GM19099 (cell line): ENCODE measurements around the gene ETV7.

Source experiments
- POLR2A ChIP-seq: IDR thresholded peaks from 3 replicates; pipeline ENCODE4 v1.6.1; 2011; ENCODE audit warnings: low read depth; ENCODE audit not compliant: insufficient read length; ENCODE audit errors: extremely low read depth

ETV7 gene

GRCh38 chr6:36374972-36375371, 12.5 kb downstream of the ETV7 start:
- TF ChIP-seq POLR2A: no peak

- no peak for TF ChIP-seq POLR2A
These were observed 13.3 kb downstream of the ETV7 start for GRCh38 chr6:36374194-36374593.

DNA sequence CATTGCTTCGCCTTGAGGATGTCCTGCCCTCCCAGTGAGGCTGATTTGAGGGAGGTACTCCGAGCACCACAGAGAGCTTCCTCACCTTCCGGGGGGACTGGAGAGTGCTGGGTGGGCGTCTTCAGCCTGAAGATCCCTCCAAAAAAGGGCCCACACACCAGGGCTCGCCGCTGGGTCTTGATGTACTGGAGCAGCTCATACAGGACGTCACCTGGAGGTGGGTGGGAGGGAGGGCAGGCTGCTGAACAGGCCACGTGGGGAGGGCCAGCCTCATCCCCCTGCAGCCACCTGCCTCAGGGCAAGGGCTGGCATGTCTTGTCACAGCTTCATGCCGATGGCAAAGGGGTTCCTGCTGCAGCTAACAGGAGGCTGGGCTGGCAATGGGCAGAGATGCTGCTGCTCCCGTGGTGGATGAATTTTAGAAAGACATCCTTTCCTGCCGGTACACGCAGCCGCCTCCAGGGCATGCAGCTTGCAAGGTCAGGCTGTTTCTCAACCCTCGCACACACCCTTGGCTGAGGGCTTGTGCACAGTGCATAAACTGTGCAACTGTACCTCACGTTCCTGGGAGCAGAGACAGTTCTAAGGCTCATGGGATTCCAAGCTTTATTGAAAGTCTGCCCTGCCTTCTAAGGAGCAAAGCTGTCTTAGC, 14.0 kb downstream of the ETV7 start:
- no peak for TF ChIP-seq POLR2A

GRCh38 chr6:36372088-36372487, 15.4 kb downstream of the ETV7 start:
- no peak for TF ChIP-seq POLR2A

GRCh38 chr6:36371211-36371610, 16.3 kb downstream of the ETV7 start:
- no peak for TF ChIP-seq POLR2A

DNA sequence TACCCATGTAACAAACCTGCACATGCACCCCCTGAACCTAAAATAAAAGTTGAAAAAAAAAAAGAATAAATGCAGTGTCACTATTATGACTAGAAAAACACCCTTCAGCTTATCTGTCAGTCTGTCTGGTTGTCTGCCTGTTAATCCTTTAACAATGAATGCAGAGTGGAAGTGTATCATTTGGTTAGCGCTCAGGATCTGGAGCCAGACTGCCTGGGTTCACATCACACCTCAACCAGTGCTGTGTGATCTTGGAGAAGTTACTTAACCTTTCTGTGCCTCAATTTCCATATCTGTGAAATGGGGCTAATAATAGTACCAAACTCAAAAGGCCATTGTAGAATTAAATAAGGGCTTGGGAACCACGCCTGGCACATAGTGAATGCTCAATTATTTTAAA, 16.8 kb downstream of the ETV7 start:
- TF ChIP-seq POLR2A: no peak

DNA sequence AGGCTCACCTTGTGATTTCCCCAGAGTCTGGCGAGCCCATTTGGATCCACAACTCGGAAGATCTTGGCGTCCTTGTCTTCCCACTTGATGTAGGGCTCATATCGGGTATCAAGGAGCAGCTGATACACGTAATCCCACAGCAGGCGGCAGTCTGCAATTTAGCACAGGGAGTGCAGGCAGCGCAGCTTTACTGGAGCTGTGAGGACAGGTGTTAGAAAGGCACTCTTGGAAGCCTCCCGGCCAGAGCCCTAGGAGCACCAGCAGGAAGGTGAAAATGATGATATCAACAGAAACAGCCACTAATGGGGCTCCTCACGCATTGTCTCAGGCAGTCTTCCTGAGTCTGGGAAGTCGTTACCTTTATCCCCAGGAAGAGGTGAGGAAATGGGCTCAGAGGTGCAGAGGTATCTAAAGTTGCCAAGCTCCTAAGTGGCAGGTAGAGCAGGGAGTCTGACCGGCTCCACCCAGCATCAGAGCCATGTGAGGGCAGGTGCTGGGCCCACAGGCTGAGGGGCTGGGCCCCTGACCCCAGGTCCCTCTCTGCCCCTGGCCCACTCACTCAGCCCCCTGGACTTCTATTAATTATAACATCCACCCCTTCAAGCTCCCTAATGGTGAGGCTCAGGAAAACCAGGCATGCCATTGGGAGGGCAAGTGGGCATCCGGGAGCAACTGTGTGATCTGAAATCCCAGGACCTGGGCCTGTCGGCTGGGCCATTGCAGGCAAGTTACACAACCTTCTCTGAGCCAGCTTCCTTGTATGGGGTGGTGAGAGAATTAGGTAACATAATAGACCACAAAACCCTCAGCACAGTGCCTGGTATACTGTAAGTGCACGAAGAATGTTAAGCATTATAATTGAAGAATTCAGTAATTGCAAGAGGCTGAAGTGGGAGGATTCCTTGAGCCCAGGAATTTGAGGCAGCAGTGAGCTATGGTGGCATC, 18.3 kb downstream of the ETV7 start:
- TF ChIP-seq POLR2A: no peak

DNA sequence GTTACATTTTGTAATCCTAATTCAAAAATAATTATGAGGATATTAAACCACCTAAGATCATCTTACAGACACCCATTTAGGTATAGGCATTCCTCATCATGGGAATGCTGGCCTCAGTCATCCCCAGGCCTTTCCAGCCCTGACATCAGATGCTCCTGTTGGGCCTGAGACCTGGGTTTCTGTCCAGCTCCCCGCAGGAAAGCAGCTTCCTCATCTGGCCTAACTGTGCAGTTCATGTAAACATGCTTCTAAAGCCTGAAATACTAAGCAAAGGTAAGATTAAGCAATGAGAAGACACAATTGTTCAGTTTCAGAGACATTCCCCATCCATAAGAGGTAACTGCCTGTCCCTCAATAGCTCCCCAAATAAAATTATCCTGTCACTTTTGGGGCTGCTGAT, 19.0 kb downstream of the ETV7 start:
- TF ChIP-seq POLR2A: no peak

GRCh38 chr6:36367743-36368142, 19.7 kb downstream of the ETV7 start:
- no peak for TF ChIP-seq POLR2A

GRCh38 chr6:36364669-36365479, 22.6 kb downstream of the ETV7 start:
- peak; percentile 4 for TF ChIP-seq POLR2A

DNA sequence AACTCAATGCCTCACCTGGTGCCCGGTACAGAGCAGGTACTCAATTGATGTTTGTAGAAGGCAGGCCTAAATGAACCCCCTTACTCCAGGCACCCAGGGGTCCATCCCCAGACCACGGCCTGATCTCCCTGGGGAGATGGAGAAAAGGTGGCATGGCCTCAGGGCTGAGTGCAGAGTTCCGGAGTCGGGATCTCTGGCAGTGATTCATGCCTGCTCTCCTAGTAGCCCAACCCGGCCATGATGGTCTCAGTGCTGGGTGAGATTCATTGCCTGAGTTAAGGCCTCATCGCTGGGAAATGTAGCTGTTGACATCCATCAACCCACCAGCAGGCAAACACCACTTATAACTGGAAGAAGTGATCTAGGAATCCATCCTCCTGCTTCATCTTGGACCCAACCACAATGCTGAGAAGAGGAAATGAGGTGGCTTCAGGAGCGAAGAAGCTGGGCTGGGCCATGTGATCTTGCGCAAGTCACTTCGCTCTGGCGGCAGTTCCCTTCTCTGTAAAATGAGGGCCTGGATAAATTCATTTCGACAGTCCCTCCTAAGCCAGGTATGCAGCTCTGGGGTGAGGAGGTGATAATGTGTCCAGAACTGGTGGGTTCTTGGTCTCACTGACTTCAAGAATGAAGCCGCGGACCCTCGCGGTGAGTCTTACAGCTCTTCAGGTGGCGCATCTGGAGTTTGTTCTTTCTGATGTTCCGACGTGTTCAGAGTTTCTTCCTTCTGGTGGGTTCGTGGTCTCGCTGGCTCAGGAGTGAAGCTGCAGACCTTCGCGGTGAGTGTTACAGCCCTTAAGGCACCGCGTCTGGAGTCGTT, 24.7 kb downstream of the ETV7 start:
- no peak for TF ChIP-seq POLR2A

- no peak for TF ChIP-seq POLR2A
These were observed 26.4 kb downstream of the ETV7 start for GRCh38 chr6:36361071-36361470.

- TF ChIP-seq POLR2A: no peak
These were observed 27.0 kb downstream of the ETV7 start for GRCh38 chr6:36360241-36361054.

DNA sequence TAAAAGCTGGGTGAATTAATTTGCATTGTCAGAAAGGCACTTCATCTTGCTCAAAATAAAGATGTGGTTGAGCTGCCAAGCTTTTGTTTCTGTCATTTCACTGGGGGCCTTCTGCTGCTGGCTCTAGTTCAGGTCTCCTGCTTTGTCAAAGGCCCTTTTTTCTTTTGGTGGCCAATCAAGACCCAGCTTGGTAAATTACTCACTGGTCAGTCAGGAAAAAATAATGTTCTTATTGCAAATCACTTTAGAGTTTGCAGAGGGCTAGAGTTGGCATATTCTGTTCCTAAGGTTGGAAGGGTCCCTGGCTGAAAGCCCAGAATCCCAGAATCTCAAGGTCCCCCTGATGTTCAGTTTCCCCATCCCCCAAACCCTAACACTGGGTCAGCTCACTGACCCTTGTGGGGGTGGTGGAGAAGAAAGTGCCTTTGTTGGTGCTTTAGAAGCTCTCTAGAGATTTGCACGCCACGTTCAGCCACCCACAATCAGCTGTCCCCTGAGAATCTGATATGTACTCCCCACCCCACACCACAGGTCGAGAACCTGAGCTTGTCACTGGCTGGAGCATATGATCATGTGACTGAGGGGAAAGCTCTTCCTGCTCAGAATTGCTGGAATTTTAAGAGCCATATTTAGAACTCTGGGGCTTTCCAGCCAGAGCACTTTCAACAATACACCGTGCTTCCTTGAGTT, 29.1 kb downstream of the ETV7 start:
- no peak for TF ChIP-seq POLR2A

GRCh38 chr6:36357872-36358225, 29.6 kb downstream of the ETV7 start:
- TF ChIP-seq POLR2A: no peak
